Body of pancreas (tissue), 4 donors: ENCODE results near the gene KBTBD12. TPM values are rescaled to one million over a fixed set of nuclear protein-coding genes. Genes with fewer than 3 reads are reported as not detected.

Experiments
- ATAC-seq: fragments of 150-250 bp; one replicate; pipeline ENCODE4 v1.9.1; 2016
- DNase-seq, 4 donors: peaks; one replicate each; pipeline ENCODE4 v3.0.0-alpha.2; 2019
- H3K27ac ChIP-seq, 4 donors: fragments of 200-600 bp; sonication (generic); 1 replicate in 3 of 4; 2 replicates in 1 of 4; pipeline versions ENCODE4 v1.5.1 to v1.6.1; 2016 to 2019; ENCODE audit warnings: mild to moderate bottlenecking in 1 of 4, mixed read lengths in 1 of 4, moderate library complexity in 1 of 4
- H3K27me3 ChIP-seq, 2 donors: fragments of 200-600 bp; sonication (generic); one replicate each; pipeline ENCODE4 v1.6.0; 2016; ENCODE audit warnings: mild to moderate bottlenecking in 1 of 2
- H3K36me3 ChIP-seq, 2 donors: fragments of 200-600 bp; sonication (generic); replicated peaks in 1 of 2; 2 replicates each; pipeline ENCODE4 v1.5.1; 2016; ENCODE audit warnings: low read depth in 2 of 2; ENCODE audit not compliant: insufficient read depth in 1 of 2
- H3K4me1 ChIP-seq: fragments of 200-600 bp; sonication (generic); one replicate; pipeline ENCODE4 v1.6.0; 2016
- H3K4me3 ChIP-seq, 2 donors: fragments of 200-600 bp; sonication (generic); 1 replicate in 1 of 2; 2 replicates in 1 of 2; pipeline ENCODE4 v1.5.1; 2016 to 2019
- H3K9me3 ChIP-seq, 3 donors: fragments of 200-600 bp; sonication (generic); 1 replicate in 2 of 3; 2 replicates in 1 of 3; pipeline ENCODE4 v1.5.1; 2016
- CTCF ChIP-seq, 7 experiments: fragments of 450-650 bp in 4 of 7; fragments of 200-600 bp in 3 of 7; sonication (generic) in 3 of 7; IDR thresholded peaks; one replicate each; pipeline ENCODE4 v1.5.1; 2016 to 2019; ENCODE audit warnings: antibody characterized with exemption in 7 of 7
- POLR2A ChIP-seq, 3 donors: fragments of 450-650 bp; IDR thresholded peaks; one replicate each; pipeline ENCODE4 v1.6.1; 2016; ENCODE audit warnings: antibody characterized with exemption in 3 of 3, mild to moderate bottlenecking in 2 of 3
- WGBS, 2 donors: methylation state at CpG; one replicate each; pipeline ENCODE4 v1.1.5; 2017; 5-methylcytosine and 5-hydroxymethylcytosine counted together
- intact Hi-C: fragments of 100-400 bp; cut with DNase I; formaldehyde crosslinking; loops from one replicate; pipeline ENCODE4 v1.15.1; 2023
- total RNA-seq, 2 donors: library from RNA; depleted of rRNA; stranded (reverse); fragments of >200 nt; gene quantifications; one replicate each; pipeline ENCODE4 v1.1.0, GENCODE V29; 2016

KBTBD12 gene
- total RNA-seq, 2 donors from 2014 or later, result 2.0 to 3.4 TPM

GRCh38 chr3:127999509-128000106 is 84.6 kb downstream of the KBTBD12 start:
- no peak for TF ChIP-seq CTCF (IDR thresholded peaks at IDR 0.05)
- TF ChIP-seq POLR2A (IDR thresholded peaks at IDR 0.05), result no peak
- Histone ChIP-seq H3K4me1 (no peaks in the 10 kb centered on the region), H3K4me3 (no peak overlapping the region), H3K27me3 (no peaks in the 10 kb centered on the region), H3K27ac (no peak overlapping the region), H3K36me3 (no peaks in the 10 kb centered on the region), H3K9me3 (no peaks in the 10 kb centered on the region)
- WGBS, 2 donors, result 89 to 96% methylated on average over 5 to 6 of the region's 6 CpGs
- intact Hi-C loops, result no loop called here
- no peak for DNase-seq
- no peak for ATAC-seq

DNA sequence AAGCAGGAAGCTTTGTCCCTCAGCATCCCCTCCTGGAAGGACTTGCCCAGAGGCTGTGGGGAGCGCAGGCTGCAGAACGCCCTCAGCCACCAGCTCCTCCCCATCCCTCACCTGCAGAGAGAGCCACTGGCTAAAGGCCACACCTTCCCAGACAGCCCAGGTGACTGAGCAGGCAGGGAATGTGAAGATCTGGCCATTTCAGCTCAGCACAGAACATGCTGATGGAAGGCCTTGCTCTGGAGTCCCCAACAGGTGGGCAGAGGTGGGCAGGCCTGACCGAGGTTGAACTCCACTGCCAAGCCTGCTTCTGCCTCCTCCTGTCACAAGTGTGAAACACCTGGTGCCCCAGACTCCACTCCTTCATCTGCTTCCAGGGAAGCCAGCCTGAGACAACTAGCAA is 86.5 kb downstream of the KBTBD12 start:
- DNase-seq (no peak), ATAC-seq (no peak)
- Histone ChIP-seq H3K27me3 (no peaks in the 10 kb centered on the region), H3K36me3 (no peaks in the 10 kb centered on the region), H3K27ac (no peak overlapping the region), H3K9me3 (no peaks in the 10 kb centered on the region), H3K4me3 (no peak overlapping the region), H3K4me1 (no peaks in the 10 kb centered on the region)
- intact Hi-C loops, result no loop called here
- TF ChIP-seq POLR2A (IDR thresholded peaks at IDR 0.05), result no peak
- no peak for TF ChIP-seq CTCF (IDR thresholded peaks at IDR 0.05)
- 38 to 39% methylated on average over 3 of the region's 3 CpGs for WGBS, 2 donors

- 76 to 77% methylated on average over 8 of the region's 8 CpGs for WGBS, 2 donors
- H3K9me3 ChIP-seq, result no peaks in the 10 kb centered on the region
- intact Hi-C loops, result no loop called here
- ATAC-seq (no peak), DNase-seq (no peak)
- no peak for TF ChIP-seq CTCF (IDR thresholded peaks at IDR 0.05)
- no peak for TF ChIP-seq POLR2A (IDR thresholded peaks at IDR 0.05)
- H3K4me1 ChIP-seq, result no peaks in the 10 kb centered on the region
- H3K4me3 ChIP-seq, result no peak overlapping the region
- H3K27me3 ChIP-seq, result no peaks in the 10 kb centered on the region
- no peak overlapping the region for H3K27ac ChIP-seq
- no peaks in the 10 kb centered on the region for H3K36me3 ChIP-seq
Measured at GRCh38 chr3:128004661-128005060, 89.6 kb downstream of the KBTBD12 start.

GRCh38 chr3:128006061-128007032 is 91.3 kb downstream of the KBTBD12 start:
- Histone ChIP-seq H3K27ac (no peak overlapping the region), H3K36me3 (no peaks in the 10 kb centered on the region), H3K4me1 (peaks cover under 1% of the 10 kb centered on the region), H3K9me3 (no peaks in the 10 kb centered on the region), H3K27me3 (no peaks in the 10 kb centered on the region), H3K4me3 (no peak overlapping the region)
- DNase-seq (no peak), ATAC-seq (no peak)
- 43 to 51% methylated on average over 21 to 30 of the region's 30 CpGs for WGBS, 2 donors
- intact Hi-C loops, result no loop called here
- TF ChIP-seq POLR2A (IDR thresholded peaks at IDR 0.05), result no peak
- no peak for TF ChIP-seq CTCF (IDR thresholded peaks at IDR 0.05)
